Muscle of back (tissue), 11 donors: ENCODE data around the gene SMTN. TPM values are rescaled to one million over a fixed set of nuclear protein-coding genes. Genes with fewer than 3 reads are reported as not detected.
A peak's percentile ranks its signal among the peaks of the same experiment; 100 is the strongest.
"Not testable (repeated sequence)": the region's sequence is repeated elsewhere in the genome, so short reads cannot be mapped to it uniquely, and the experiment has no call there.

ENCODE experiments used
- DNase-seq, 3 donors: peaks; one replicate each; pipeline versions ENCODE4 v3.0.0 to v3.0.0-alpha.2; 2013
- polyA plus RNA-seq, 10 donors: library from polyadenylated mRNA; unstranded; fragments of 120-200 nt; gene quantifications; one replicate each; pipeline ENCODE4 v1.2.1, GENCODE V29; 2013; ENCODE audit not compliant: insufficient read length in 10 of 10

The SMTN gene
- polyA plus RNA-seq, 10 donors: 98.8 to 216 (median 189) TPM

DNA sequence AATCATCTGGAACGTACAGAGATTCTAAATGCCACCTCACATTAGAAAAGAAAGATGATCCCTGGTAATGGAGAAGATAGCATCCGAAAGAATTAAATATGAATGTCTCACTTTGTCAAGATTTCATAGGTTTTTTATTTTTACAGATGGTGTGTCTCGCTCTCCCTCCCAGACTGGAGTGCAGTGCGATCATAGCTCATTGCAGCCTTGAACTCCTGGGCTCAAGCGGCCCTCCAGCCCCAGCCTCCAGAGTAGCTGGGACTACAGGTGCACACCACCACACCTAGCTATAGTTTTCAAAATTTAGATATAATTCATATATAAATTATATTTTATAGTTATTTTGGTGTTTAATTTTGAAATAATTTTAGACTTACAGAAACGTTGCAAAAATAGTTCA is 16.7 kb upstream of the SMTN start:
- no peak for DNase-seq

DNA sequence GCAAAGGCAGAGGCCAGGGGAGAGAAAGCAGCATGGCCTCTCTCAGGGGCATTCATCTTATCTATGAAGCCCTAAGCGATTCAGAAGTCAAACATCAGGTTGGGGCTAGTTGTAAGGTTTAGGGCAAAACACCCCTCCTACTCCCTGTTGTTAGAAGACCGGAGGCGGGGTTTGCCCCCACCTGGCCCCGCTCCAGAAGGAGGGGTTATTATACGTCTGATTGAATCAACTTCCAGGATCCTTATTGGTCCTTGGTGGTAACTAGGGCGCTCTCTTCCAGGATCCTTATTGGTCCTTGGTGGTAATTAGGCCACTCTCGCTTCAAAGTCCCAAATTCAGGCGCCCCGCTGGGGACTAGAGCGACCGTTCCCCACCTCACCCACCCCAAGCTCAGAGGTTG is 12.1 kb upstream of the SMTN start:
- no peak for DNase-seq

DNA sequence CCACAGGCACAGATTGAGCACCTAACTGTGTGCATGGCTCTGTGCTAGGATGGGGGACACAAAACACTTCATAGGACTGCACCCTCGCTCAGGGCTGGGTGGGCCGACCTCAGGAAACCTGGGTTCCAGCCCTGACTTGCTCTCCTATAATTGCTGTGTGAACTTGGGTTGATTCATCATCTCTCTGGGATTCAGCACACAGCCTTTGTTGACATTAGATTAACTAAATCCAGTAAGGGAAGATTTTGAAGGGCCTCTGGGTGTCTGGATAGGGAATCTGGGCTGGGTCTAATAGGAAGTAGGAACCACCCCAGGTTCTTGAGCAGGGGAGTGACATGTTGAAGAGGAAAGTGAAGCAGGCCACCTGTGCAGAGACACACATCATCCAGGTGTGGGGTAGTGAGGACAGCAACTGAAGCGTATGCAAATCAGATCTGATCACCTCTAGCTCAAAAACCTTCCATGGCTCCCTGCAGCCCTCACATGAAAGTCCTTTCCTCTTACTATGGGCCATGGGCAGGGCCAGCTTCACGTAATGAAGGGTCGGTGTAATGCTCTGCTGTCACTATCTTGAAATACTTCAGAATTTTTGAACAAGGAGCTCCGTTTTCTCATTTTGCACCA is 11.3 kb upstream of the SMTN start:
- not testable (repeated sequence) for DNase-seq

DNA sequence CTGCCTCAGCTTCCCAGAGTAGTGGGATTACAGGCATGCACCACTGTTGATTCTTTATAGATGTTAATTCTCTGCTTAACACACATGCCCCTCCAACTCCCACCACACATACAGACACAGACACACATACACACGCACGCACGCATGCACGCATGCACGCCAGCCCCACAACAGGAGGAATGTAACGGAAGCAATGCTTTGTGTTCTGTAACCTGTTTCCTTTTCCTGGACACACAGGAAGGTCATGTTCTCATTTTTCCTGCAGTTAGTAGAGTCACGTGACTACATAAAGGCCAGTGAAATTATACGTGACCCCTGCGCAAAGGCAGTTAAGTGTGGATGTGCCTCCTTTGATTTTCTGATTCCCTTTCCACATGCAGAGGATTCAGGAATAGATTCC is 8.0 kb upstream of the SMTN start:
- DNase-seq: not testable (repeated sequence)

DNA sequence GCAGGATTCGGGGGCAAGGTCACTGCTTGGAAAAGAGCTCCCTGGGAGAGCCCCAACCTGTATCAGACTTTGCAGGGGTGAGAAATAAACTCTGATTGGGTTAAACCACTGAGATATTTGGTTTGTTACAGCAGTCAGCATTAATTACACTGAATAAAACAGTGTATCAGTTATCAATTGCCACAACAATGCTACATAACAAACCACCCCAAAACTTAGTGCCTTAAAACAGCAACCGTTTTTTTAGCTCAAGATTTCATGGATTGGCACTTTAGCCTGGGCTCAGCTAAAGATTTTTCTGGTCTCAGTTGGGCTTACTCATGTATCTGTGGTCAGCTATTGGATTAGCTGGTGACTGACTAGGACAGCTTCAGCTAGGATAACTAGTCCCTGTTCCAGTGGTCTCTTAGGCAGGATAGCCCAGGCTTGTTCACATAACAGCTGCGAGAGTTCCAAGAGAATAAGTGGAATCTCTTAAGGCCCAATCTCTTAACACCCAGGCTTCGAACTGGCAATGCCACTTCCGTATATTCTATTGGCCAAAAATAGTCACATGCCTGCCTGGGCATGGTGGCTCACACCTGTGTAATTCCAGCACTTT is 7.5 kb upstream of the SMTN start:
- not testable (repeated sequence) for DNase-seq

DNA sequence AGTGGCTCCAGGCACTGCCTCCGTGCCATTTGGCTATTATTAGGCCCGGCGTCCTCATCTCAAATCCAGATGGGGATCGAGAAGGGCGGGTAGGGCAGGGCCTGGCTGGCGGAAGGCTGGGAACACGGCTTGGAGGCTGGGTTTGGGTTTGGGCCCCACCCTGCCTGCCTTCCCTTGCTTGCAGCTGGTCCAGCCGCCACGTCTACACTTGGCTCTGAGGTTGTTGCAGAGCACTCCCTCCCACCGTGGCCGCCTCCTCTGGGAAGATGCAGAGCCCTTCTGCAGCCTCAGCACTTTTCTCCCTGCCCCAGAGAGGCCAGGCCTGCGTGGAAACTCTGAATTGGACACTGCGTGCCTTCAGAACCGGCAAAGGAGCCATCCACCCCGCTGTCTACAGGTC is 5.2 kb upstream of the SMTN start:
- DNase-seq: peak; percentile 80 to 97 (median 89)

DNA sequence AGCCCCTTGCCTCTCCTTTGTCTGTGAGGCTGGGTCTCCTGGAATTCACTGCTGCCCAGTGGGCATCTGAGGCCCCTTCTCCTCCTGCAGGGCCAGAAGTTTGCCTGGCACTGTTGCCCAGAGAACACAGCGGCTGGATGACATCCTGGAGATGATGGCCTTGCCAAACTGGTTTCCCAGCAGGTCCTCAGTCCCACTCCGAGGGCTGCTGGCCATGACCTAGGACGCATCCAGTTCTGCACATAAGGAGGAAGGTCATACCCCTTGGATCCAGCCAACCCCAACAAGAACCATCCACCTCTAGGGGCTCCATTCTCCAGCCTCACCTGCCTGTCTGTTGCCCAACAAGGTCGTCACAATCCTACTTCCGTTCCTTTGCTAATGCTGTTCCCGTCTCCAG is 3.4 kb upstream of the SMTN start:
- no peak for DNase-seq

DNA sequence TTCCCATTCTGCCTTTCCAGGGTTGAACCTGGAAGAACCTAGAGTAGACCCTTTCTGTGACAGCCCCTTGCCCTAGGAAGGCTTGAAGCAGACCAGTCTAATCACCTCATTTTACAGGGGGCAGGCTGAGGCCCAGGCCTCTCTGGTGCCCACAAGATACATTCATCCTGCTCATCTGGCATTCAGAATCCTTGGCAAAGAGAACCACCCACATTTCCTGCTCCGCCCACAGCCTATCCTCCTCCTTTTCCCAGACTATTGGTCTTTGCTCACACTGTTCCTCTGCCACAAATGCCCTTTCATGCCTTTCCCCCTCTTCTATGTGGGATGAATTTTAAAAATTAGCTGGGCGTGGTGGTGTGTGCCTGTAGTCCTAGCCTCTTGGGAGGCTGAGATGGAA is 2.7 kb upstream of the SMTN start:
- DNase-seq: not testable (repeated sequence)

DNA sequence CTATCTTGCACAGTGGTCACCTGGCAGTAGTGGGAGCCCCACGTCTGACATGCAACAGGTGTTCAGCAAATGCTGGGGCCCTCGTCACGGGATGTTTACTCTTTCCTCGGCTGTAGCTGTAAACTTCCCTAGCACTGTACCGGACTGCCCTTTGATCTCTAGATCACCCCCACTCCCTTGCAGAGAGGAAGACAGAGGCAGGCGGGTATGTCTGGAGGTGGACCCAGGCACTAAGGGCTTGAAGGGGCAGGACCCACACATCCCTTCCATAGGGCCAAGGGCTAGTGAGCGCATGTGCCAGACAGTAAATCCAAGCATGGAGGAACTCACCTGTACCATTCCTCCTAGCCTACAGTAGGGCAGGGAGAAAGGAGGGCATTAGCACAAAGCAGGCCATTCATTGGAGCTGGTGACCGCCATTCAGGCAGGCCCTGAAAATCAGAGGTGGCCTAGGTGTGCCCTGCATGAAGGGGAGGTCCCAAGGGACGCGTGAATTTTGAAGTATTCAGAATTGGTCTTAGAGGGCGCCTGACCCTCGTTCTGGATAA is 1.9 kb upstream of the SMTN start:
- no peak for DNase-seq

DNA sequence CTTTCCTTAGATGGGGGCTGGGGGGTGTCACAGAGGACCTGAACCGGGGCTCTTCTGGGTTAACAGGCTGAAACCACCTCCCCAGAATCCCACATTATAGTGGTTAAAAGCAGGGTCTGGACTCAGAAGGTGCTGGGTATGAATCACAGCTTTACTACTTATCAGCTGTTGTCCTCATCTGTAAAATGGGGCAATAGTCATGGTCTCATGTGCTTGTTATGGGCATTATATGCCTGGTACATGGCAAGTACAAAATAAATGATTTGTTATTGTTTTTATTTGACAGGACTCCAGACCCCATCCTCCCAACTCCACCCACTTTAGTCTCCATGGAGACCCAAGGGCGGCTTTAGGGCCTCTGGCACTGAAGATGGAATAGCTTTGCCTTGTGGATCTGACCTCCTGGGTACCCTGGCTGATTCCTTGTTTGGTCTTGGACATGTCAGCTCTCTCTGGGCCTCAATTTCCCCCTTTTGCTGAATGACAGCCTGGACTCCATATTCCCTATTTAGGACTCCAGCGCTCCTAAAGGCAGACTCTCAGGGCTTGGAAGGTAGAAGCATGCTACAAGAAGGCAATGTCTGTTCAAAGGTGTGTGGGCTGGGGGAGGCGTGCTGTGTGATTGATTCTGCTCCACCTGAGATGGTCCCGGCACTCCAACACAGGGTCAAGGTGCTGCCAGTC is 812 bp upstream of the SMTN start:
- no peak for DNase-seq

DNA sequence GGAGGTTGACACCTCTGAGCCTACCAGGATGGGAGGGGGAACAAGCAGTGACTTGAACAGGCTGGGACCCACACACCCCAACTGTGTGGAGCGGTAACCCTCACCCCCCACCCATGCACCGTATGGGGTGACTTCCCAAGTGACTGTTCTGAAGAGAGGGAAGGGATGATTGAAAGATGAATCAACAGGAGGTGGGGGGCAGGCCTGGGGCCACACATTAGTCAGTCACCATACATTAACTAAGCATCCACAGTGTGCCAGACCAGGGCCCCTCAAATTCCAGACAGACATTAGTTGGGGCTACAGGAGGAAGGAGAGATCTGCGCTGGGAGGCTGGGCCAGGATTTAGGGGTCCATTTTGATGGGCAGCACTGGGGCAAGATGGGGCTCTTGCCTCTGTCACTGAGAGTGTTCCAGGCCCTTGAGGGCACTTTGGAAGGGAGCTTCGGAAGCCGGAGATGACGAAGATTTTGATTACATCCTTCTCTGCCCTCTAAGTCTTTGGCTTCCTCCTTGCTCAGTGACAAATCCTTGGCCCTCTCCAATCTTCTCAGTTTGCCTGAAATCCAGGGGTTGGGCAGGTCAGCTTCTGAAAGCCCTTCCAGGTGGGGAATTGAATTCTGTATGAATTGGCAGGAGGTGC is 966 bp downstream of the SMTN start:
- no peak for DNase-seq

DNA sequence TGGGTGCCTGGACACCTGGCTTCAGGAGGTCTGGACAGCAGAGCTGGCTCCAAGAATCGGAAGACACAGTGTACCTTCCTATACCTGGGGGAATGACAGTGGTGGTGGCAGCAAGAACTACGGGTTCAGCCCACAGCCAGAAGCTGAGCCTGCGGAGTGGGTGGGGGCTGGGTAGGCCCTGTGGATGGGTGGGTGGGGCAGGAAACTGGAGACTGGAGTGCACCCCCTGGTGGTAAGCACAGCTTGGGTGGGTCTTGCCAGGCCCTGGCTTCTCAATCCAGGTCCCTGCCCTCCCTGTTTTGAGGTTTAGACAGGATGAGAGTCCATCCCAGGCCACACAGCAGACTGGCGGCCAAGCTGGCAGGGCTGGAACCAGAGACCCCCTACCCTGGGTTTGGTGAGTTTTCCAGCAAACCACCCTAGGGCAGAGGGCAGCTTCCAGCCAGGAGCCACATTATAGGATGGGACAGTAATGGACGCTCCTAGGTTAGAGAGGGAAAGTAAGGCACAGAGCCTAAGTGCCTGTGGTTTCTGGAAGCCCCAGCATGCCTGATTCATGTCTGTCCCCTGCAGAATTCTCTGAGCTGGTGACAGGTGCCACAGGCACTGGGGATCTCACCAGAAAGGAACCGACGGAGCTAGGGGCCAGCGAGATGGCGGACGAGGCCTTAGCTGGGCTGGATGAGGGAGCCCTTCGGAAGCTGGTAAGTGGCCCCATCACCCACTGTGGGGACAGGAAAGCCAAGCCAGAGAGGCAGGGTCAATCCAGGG is 1.7 kb downstream of the SMTN start:
- no peak for DNase-seq

DNA sequence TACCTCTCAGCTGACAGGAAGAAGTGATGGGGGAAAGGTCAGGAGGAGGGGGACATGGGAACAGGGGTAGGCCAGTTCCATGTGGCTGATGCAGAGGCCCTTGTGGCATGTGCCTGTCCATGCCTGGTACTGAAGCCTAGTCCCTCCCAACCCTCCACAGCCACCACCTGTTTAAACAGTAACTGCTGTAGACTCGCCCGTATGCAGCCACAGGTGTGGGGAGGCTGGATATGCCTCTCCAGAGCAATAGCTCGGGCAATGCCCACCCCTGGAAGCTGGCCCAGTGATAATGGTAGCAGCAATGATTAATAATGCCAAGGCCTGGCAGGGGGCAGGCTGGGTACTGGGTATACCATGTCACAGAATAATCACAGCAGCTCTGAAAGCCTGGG is 2.3 kb downstream of the SMTN start:
- no peak for DNase-seq

DNA sequence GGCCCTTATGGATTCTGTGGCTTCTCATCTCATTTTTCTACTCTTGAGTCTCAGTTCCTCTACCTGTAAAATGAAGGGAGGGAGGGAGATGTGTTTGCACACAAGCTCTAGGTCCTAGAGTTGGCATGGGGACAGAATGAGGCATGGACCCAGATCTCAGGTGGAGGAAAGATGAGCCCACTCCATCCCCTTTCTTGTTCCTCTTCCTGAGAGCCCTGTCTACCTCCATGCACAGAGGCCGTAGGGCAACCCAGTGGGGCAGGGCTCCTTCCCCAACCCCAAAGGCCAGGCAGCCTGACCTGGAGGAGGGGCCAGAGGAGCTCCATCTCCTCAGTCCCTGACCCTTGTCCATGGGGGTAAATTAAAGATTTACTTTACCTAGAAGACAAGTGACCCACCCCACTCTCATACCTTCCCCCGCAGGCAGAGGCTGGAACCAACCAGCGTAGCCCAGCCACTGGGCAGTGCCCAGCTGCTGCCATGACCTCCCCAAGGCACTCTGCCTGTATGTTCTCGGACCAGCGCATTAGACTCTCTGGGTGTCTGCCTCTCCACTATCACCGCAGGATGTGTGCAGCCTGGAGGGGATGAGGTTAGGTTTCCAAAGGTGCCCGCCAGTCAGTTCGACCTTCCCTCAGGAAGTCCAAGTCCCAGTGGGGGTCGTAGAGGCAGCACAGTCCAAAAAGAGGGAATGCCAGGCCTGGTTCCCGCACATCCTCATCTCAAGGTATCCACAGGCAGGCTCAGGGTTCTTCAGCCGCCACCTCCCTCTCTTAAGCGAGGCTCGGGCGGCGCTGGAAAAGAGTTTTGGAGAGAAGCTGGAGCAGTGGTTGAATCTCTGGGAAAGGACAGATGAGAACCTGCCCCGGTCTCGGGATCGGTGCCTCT is 3.0 kb downstream of the SMTN start:
- DNase-seq: no peak

DNA sequence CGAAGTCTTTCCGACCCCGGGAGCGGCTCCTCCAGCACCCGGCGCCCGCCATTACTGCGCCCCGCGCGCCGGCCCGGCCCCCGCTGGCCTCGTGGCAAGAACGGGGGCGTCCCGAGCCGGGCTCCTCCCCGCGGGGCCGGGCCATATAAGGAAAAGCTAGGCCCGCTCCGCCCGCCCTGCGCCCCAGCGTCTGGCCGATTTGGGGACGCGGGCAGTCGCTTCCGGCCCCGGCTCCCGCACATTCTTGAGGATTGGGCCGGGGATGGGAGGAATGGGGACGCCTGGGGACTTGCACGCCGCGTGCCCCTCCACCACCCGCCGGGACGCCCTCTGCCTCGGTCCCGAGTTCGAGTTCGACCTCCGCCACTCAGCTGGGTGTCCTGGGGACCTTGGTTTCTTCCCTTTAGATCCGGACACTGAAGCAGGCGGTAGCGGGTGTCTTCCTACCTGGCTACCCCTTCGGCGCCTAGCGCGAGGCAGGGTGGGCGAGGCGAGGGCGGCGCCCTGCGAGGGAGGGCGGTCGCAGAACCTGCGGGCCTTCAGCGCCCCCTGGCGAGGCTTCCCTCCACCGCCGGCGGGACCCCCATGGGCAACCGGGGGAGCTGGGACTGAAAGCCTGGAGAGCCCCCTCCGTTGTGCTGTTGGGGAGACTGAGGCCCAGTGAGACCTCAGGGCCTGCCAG is 3.8 kb downstream of the SMTN start:
- DNase-seq: peak; percentile 85 to 94 (median 90)

DNA sequence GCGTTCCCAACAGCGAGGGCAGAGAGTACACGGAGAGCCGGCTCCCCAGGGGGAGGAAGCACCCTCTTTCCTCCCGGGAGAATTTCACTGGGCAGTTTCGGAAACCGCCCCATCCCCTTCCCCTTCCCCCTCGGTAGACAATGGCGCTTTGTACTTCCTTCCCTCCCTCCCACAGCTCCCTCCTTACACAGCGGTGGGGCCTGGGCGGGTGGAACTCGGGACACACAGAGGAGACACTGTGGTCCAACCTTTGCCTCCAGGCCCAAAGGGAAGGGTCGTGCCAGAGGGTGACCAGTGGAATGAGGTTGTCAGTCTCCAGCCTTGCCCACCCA is 4.3 kb downstream of the SMTN start:
- no peak for DNase-seq

DNA sequence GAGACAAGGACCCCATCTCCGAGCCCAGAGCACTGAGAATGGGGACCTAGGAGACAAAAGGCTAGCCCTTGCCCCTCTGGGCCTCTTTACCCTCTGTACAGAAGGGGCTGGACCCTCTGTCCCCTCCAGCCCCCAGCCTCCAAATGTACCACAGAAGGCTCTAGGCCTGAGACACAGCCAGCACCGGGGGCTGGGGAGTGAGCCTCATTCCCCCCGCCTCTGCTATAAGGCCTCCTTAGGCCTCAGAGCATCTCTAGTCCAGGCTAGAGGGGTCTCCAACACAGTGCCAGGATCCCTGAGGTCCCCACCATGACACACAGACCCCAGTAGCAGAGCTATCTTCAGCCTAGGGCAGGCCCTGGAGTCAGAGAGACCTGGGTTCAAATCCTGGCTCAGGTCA is 4.8 kb downstream of the SMTN start:
- DNase-seq: no peak

DNA sequence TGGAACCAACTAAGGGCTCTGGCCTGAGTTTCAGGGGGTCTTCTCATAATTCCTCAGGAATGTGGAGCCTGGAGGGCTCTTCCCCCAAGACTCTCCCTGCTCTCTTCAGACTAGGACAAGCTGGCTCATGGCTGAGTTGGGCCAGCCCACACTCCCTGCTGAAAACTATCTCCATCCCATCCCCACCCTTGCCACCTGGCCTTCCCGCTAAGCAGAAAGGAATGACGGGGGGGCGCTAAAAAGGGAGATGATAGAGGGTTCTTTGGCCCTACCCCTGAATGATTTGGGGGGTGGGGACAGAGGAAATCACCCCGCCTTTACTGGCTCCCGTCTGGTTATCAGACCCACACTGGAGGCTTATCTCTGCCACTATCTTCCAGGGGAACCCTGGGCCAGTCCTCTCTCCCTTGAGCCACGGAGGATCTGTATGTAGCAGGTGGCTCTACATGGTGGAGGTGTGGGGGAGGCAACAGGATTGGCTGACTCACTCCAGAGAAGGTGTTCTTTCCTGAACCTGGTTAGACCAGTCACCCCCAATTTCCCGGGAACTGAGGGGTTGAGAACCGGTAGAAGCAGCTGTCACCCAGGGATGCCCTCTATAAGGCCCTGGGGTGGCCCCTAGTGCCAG is 5.7 kb downstream of the SMTN start:
- no peak for DNase-seq

DNA sequence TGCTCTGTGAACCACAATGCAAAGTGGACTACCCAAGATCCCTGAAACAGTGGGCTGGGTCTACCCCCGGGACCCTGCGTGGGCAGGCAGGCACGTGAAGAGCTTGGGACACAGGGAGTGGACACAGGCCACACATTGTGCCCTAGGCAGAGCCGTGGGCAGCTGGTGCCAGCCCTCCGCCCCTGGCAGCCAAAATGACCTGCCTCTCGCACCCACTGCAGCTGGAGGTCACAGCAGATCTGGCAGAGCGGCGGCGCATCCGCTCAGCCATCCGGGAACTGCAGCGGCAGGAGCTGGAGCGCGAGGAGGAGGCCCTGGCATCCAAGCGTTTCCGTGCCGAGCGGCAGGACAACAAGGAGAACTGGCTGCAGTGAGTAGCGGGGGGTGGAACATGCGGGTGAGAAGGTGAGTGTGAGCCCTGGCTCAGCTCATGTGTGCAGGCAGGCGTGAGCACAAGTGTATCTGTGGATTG is 6.7 kb downstream of the SMTN start:
- DNase-seq: no peak
